GM12878 (cell line): ENCODE measurements around the gene ETNK1.

Experiments used
- SIN3A ChIP-seq: IDR thresholded peaks from 2 replicates; pipeline ENCODE4 v1.6.1; 2012; ENCODE audit warnings: low read depth, low read length, improper control_type of control experiment
- SMC3 ChIP-seq: IDR thresholded peaks from 2 replicates; pipeline ENCODE4 v1.6.1; 2011; ENCODE audit warnings: low read length, improper control_type of control experiment, borderline replicate concordance
- TBL1XR1 ChIP-seq: IDR thresholded peaks from 2 replicates; pipeline ENCODE4 v1.6.1; 2012; ENCODE audit warnings: low read depth, low read length, improper control_type of control experiment
- TF ChIP-seq, protein P1 (sequence below), 3 experiments: IDR thresholded peaks in 2 of 3; conservative IDR thresholded peaks in 1 of 3; 2 replicates each; pipeline ENCODE4 v1.5.1; 2011; ENCODE audit warnings: low read depth in 3 of 3, low read length in 3 of 3, mild to moderate bottlenecking in 3 of 3, control low read depth in 2 of 3, moderate library complexity in 2 of 3, inconsistent platforms in 1 of 3, mixed read lengths in 1 of 3; ENCODE audit not compliant: control insufficient read depth in 2 of 3, insufficient read depth in 1 of 3; ENCODE audit errors: extremely low read depth in 1 of 3

DNA sequence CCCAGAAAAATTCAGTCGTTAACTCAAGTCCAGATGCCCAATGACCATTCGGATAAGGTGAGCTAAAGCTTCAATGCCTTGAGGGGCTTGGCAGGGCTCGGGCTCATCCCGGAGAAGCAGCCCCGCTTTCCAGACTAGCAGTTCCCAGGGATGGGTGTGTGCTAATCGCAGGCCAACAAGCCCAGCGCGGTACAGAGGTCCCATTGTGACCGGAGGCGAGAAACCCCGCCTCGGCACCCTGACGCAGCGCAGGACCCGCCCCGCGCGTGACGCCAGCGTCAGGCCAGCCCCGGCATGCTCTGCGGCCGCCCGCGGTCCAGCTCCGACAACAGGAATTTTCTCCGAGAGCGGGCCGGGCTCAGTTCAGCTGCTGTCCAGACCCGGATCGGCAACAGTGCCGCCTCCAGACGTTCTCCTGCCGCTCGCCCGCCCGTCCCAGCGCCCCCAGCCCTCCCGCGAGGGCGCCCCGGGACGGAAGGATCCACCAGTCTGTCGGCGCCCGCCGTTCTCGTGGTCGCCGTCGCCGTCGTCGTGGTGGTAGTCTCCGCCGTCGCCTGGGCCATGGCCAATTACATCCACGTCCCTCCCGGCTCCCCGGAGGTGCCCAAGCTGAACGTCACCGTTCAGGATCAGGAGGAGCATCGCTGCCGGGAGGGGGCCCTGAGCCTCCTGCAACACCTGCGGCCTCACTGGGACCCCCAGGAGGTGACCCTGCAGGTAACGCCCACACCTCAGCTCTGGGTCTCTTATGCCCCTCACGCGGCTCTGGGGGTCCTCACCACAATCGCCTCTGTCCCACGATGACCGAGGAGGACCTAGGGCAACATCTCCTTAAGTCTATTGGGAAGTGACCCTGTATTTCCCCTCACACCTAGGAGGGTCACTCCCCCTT lies at the start of gene ETNK1:
- TF ChIP-seq, protein P1, sequence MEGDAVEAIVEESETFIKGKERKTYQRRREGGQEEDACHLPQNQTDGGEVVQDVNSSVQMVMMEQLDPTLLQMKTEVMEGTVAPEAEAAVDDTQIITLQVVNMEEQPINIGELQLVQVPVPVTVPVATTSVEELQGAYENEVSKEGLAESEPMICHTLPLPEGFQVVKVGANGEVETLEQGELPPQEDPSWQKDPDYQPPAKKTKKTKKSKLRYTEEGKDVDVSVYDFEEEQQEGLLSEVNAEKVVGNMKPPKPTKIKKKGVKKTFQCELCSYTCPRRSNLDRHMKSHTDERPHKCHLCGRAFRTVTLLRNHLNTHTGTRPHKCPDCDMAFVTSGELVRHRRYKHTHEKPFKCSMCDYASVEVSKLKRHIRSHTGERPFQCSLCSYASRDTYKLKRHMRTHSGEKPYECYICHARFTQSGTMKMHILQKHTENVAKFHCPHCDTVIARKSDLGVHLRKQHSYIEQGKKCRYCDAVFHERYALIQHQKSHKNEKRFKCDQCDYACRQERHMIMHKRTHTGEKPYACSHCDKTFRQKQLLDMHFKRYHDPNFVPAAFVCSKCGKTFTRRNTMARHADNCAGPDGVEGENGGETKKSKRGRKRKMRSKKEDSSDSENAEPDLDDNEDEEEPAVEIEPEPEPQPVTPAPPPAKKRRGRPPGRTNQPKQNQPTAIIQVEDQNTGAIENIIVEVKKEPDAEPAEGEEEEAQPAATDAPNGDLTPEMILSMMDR (IDR thresholded peaks at IDR 0.05 in 2 of 3, conservative IDR thresholded peaks at IDR 0.05 in 1 of 3; ENCODE audit: control insufficient read depth in 2 of 3, extremely low read depth in 1 of 3, insufficient read depth in 1 of 3, low read depth in 3 of 3, low read length in 3 of 3), result no peak
- TF ChIP-seq TBL1XR1 (no peak), SIN3A (no peak; the same call in 1 of the 2 replicates), SMC3 (no peak)
